Activated CD8-positive, alpha-beta memory T cell treated with anti-CD3 and anti-CD28 coated beads for 4 hours (primary cell): Measurements from ENCODE around the gene KIF16B.
"Not testable (repeated sequence)": the region's sequence is repeated elsewhere in the genome, so short reads cannot be mapped to it uniquely, and the experiment has no call there.

ENCODE experiments used
- DNase-seq, 2 donors: peaks; one replicate each; pipeline ENCODE4 v3.0.0-alpha.2; 2020; ENCODE audit warnings: low read depth in 2 of 2

The KIF16B gene

GRCh38 chr20:16290358-16290757 lies 282.9 kb downstream of the KIF16B start:
- DNase-seq: no peak

DNA sequence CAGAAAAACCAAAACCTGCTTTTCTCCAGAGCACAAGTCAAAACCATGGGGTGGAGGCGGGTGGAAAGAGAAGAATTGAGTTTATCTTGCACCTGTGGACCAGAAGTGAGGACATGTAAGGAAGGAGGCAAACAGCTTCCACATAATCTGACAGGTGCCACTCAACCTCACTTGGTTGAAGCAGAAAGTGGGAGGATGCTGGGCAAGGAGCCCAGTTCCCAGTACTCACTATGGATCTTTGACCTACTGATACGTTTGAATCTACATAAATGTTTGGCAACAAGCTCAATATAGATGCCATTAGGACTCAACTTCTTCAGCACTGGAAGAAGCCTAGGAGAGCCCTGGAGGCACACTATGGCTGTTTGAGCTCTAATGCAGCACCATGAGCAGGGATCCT lies 285.5 kb downstream of the KIF16B start:
- no peak for DNase-seq

GRCh38 chr20:16286601-16287000 lies 286.6 kb downstream of the KIF16B start:
- no peak for DNase-seq

- DNase-seq: no peak
Measured at GRCh38 chr20:16284385-16285100, 288.7 kb downstream of the KIF16B start.

DNA sequence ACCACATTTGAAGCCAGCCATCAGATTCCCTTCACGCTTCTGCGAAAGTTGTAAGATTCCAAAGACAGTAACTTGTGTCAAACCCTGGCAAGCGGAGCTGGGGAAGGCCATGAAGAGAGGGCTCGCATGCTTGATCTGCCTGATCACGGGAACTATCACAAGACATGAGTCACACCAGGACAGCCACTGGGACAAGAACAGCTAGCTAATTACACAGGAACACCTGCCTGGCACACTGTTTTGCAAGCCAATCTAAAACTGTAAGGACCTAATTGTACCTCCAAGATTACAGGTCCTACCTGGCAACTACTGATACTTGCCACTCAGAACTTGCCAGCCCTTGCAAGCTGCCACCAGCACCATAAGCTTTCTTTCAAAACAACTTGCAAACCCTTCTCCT lies 289.3 kb downstream of the KIF16B start:
- no peak for DNase-seq

DNA sequence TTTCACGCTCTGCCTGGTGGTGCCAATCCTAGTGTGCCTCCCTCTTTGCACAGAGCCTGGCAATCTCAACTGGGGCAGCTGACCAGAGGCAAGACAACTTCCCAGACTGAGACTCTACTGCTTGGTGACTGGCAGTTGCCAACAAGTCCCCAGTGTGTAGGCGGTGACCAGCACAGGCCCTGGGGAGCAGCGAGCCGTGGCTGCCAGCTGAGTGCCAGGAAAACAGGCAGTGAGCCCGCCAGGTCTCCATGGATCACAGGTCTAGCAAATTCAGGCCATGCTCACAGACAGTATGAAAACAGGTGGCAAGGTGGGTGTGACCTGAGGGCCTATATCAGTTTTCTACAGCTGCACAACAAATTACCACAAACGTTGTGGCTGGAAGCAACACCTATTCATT lies 289.9 kb downstream of the KIF16B start:
- DNase-seq: no peak

DNA sequence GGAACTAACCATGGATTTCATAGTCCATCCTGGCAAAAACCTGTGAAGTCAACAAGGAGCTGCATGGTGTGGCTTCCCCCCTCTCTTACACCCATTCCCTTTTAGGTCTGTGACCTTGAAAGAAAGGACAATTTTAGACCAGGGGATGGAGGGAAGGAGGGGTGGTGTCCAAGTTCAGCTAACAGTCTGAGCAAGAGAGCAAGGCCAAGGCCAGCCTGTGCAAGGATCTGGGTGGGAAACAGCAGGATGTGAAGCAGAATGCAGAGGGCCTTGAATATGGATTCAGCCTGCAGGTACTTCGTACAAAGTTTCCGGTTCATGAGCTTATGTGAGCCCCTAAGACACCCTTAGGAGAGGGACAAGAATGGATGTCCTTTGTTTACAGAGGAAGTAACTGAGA lies 293.0 kb downstream of the KIF16B start:
- no peak for DNase-seq

GRCh38 chr20:16279320-16279719 lies 293.9 kb downstream of the KIF16B start:
- DNase-seq: no peak

GRCh38 chr20:16273812-16274555 lies 299.3 kb downstream of the KIF16B start:
- no peak for DNase-seq

GRCh38 chr20:16272780-16273360 lies 300.4 kb downstream of the KIF16B start:
- DNase-seq: no peak

DNA sequence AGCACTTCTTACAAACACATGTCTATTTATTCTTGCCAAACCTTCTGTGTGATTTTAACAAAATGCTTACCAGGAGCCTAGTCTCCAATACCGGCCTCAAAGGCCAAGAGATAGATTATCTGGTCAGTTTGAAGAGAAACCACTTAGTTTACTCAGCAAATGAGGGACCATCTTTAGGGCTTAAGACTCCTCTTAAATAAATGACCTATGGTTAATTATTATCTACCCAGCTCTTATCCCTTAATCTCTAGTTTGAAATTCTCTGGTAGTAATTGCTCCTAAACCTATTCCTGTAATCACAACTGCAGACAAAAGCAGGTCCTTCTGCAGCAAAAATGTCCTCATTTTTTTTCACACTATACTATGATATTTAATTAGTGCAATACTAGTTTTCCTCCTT lies 301.8 kb downstream of the KIF16B start:
- DNase-seq: no peak

- no peak for DNase-seq
Measured at GRCh38 chr20:16270989-16271388, 302.3 kb downstream of the KIF16B start.

- DNase-seq: no peak
Measured at GRCh38 chr20:16270314-16270931, 302.8 kb downstream of the KIF16B start.

DNA sequence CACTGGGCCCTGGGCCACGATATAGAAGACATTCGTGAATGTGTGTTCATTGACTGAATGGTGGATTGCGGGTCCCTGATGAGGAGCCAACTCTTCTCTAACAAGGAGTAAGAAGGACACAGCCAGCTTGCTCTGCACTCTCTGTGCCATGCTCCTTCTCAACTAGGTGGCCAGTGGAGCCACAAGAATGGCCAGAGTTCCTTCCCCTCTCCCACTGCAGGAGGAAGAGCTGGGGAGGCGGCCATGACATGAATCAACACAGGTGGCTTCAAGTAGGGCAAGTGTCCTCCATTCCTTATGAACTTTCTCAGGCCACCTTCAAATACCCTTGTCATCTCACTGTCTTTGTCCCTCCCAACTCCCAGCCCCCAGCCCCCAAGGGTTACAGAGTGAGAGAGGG lies 305.7 kb downstream of the KIF16B start:
- DNase-seq: no peak

DNA sequence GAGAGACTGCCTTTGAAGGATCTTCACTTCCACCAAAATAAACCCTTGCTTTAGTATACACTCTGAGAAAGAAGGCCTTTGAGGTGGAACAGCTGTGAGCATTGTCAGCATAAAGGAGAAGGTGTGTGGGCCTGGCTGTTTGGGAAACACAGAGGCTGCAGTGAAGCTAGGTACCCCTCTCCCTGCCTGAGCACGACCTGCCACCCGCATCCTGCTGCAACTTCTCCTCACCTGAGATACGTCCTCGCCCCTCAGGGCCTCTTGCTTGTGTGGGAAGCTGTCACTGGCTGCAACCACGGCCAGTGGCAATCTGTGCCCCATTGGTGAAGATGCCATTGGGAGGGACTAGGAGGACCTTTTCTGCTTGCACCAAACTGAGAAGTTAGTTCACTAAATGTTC lies 307.9 kb downstream of the KIF16B start:
- DNase-seq: no peak

DNA sequence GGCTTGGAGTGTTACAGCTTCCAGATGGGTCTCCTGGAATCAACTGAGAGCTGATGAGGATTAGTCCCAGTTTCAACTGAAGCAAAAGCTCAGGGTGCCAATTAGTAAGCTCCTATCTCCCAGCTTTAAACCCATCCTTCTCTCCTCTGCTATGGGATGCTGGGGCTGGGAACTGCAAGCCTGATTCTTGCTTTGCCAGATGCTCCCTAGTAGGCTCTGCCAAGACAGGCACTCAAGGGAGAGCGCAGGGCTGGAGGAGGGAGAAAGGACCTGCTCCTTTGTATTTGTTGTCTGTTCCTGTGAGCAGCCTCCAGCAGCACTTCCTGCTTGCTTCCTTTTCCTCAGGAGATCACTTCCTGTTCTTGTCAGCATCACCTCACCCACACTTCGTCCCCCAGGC lies 309.7 kb downstream of the KIF16B start:
- no peak for DNase-seq

DNA sequence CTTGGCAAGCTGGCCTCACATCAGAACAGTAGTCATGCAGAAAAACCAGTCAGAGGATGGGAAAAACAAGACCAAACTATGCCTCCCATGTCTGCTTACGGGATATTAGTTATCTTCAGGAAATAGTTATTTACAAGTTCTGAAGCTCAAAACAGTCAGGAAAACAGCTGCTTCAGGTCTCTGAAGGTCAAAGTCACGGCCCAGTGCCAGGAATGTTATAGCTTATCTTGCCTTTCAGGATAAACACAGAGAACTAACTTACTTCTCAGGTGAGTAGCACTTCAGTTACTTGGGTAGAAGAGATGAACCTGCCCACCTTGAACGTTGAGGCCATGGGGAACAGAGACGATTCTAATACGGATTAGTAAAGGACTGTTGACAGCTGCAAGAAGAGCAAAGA lies 310.7 kb downstream of the KIF16B start:
- no peak for DNase-seq

DNA sequence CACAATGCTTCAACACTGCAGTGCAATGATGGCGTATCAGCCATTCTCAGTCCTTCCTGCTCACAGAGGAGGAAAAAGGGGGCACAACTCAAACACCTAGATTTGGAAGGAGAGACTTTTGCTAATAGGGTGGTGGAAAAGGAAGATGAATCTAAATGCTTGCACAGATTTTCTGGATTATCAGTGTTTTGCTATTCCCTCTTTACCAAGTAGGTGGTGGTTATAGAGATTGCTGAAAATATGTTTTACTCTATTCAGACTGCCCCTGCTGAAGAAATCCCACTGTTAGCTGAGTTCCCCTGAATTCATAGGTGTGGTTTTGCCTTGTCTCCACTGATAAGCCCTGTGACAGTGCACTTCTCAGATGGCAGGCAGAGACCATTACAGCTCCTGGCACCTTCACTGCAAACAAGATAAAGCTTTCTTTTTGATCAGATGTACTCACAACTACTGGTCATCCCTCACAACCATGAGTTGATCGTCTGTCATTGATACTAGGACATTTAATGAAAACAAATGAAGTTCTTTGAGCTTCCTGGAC lies 311.4 kb downstream of the KIF16B start:
- no peak for DNase-seq

- DNase-seq: no peak
Measured at GRCh38 chr20:16260911-16261310, 312.3 kb downstream of the KIF16B start.

DNA sequence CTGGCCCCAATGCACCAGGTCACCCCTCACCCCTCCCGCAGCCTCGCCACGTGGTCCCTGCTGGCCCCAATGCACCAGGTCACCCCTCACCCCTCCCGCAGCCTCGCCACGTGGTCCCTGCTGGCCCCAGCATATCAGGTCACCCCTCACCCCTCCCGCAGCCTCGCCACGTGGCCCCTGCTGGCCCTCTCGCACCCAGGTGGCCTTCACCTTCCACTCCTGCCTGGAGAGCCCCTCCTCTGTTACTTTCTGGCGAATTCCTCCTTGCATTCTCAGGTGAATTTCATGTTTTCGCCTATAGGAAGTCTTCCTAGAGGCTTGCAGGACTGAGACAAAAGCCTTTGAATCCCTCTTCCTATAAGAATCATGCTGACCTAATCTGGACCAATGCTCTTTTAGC lies 313.1 kb downstream of the KIF16B start:
- DNase-seq: not testable (repeated sequence)

GRCh38 chr20:16258766-16259165 lies 314.5 kb downstream of the KIF16B start:
- no peak for DNase-seq

- no peak for DNase-seq
Measured at GRCh38 chr20:16257813-16258430, 315.3 kb downstream of the KIF16B start.
